ENCODE data around the gene EDA2R.

EDA2R gene, protein sequence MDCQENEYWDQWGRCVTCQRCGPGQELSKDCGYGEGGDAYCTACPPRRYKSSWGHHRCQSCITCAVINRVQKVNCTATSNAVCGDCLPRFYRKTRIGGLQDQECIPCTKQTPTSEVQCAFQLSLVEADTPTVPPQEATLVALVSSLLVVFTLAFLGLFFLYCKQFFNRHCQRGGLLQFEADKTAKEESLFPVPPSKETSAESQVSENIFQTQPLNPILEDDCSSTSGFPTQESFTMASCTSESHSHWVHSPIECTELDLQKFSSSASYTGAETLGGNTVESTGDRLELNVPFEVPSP

DNA sequence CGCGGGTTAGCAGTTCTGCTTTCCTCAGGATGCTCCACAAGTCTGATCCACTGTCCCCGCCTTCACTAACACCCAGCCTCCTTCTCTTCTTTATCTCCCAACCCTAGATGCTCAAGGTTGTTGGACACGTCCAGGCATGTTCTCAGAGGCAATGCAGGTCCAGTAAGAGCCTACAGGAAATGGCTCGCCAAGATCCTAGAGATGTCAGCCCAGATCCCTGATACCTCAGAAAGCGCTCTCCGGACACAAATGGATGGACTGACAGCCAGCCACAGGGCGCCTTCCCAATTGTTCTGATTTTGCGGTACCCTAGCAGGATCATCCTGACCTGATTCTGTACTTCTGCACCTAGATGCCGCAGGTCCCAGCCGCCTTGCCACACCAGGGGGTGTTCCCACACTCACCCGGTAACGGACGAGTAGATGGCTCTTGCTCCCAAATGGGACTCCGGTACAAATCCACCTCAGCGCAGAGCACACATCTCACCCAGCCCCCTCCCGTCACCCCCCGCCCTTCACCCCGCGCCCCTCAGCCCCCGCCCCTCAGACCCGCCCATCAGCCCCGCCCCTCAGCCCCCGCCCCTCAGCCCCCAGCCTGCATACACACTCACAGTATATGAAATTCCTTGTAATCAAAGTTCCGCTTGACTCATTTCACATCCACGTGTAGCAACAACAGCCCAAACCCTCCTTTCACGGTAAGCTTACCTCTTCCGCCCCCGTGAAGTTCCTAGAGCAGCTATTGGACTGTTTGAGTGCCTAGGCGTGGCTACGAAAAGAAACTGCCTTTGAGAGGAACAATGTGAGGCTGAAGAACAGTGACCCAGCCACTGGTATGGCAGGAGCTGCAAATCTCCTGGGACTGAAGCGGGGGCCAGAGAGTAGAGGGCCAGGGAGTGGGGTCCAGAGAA lies at the start of gene EDA2R:
EDA2R (minus strand) TSS at position 488 of the 910 bp plus-strand sequence. CDS start 23,058 bp downstream, outside the sequence.
- DNase-seq (ENCODE audit: low spot score): peak; percentile 67
- in situ Hi-C loops (cut with MboI; ENCODE audit: low pct_unique_long_range_greater_than_20kb, low sequenced_read_pairs, unreplicated experiment): no loop called here
- TF ChIP-seq, protein P1, sequence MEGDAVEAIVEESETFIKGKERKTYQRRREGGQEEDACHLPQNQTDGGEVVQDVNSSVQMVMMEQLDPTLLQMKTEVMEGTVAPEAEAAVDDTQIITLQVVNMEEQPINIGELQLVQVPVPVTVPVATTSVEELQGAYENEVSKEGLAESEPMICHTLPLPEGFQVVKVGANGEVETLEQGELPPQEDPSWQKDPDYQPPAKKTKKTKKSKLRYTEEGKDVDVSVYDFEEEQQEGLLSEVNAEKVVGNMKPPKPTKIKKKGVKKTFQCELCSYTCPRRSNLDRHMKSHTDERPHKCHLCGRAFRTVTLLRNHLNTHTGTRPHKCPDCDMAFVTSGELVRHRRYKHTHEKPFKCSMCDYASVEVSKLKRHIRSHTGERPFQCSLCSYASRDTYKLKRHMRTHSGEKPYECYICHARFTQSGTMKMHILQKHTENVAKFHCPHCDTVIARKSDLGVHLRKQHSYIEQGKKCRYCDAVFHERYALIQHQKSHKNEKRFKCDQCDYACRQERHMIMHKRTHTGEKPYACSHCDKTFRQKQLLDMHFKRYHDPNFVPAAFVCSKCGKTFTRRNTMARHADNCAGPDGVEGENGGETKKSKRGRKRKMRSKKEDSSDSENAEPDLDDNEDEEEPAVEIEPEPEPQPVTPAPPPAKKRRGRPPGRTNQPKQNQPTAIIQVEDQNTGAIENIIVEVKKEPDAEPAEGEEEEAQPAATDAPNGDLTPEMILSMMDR (IDR thresholded peaks at IDR 0.05; ENCODE audit: extremely low read depth, insufficient read depth, missing control alignments): no peak

DNA sequence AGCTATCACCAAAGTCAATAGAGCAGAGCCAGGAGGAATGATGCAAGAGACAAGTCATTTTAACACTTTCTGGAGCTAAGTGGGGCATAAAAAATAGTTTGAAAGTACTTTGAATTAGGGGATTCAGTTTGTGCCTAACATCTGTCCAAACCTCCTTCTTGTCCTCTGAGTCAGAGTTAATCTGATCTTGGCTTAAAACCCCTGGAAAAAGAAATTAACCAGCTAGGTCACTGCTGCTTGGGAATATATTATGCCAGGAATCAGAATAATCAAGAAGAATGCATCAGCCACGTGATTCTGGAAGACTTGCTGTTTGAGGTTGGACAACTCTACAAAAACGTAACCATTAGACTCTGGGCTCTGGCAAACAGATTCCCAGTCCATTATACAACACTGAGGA lies 45.3 kb upstream of the EDA2R start:
- no peak for DNase-seq (ENCODE audit: low spot score)
- in situ Hi-C loops (cut with MboI; ENCODE audit: low pct_unique_long_range_greater_than_20kb, low sequenced_read_pairs, unreplicated experiment): no loop called here
- TF ChIP-seq, protein P1 (IDR thresholded peaks at IDR 0.05; ENCODE audit: extremely low read depth, insufficient read depth, missing control alignments): no peak

DNA sequence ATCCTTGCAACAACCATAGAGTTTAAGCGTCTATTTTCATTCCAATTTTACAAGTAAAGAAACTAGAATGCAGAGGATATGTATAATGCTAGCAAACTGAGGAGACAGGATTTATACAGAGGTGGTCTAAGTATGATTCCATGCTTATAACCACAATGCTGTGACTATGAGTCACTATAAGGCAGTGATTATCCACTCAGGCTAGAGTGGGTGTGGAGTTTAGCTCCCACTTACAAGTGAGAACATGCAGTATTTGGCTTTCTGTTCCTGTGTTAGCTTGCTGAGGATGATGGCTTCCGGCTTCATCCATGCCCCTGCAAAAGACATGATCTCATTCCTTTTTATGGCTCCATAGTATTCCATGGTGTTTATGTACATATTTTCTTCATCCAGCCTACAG lies 41.6 kb upstream of the EDA2R start:
- in situ Hi-C loops (cut with MboI; ENCODE audit: low pct_unique_long_range_greater_than_20kb, low sequenced_read_pairs, unreplicated experiment): no loop called here
- DNase-seq (ENCODE audit: low spot score): no peak
- TF ChIP-seq, protein P1 (IDR thresholded peaks at IDR 0.05; ENCODE audit: extremely low read depth, insufficient read depth, missing control alignments): no peak

DNA sequence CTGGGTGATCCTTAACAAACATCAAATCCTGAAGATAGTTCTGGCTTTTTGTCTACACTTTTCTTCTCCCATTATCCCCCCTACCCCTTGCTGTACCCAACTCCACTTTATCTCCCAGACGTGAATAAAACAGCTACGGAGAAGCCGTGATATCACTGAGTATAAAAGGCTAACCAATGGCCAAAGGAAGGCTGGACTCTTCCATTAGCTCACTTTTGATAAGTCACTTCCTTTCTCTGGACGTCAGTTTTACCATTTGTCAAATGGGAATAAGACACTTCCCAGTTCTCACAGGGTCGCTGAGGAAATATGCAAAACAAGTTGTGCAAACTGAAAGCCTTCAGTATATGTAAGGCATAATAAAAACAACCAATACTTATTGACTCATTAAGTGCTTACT lies 38.6 kb upstream of the EDA2R start:
- TF ChIP-seq, protein P1 (IDR thresholded peaks at IDR 0.05; ENCODE audit: extremely low read depth, insufficient read depth, missing control alignments): no peak
- in situ Hi-C loops (cut with MboI; ENCODE audit: low pct_unique_long_range_greater_than_20kb, low sequenced_read_pairs, unreplicated experiment): no loop called here
- no peak for DNase-seq (ENCODE audit: low spot score)

DNA sequence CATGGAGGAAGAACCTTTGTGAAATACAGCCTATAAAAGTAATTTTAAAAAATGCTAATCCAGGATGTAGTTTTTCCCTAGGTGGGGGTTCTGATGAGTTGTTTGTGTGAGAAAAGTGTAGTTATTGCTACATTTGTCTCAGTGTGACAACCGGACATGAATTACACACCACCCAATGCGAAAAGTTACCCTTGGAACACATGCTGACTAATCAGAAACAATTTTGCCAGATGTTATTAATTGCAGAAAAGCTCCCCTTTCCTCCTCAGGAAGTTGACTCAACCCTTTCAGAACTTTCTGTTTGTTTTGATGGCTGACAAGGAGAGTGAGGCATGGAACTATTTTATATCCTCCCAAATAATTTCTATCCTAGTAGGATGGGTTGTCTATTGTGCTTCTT lies 38.1 kb upstream of the EDA2R start:
- DNase-seq (ENCODE audit: low spot score): no peak
- in situ Hi-C loops (cut with MboI; ENCODE audit: low pct_unique_long_range_greater_than_20kb, low sequenced_read_pairs, unreplicated experiment): no loop called here
- TF ChIP-seq, protein P1 (IDR thresholded peaks at IDR 0.05; ENCODE audit: extremely low read depth, insufficient read depth, missing control alignments): no peak

DNA sequence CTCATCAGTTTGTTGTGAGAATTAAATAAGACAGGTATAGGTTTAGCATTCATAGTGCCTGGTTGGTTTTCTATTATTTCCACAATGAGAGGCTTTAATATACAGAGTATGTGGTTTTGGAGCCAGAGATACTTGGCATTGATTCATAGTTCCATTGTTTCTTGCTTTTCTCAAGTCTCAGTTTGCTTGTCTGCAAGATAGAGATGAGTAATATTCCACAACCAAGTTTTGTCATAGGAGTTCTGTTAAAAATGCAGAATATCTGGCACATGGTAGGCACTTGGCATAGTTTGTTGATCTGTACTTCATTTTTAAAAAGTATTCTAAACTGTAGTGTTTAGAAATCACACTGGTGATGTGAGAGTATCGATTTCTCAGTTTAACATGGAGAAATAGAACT lies 37.5 kb upstream of the EDA2R start:
- in situ Hi-C loops (cut with MboI; ENCODE audit: low pct_unique_long_range_greater_than_20kb, low sequenced_read_pairs, unreplicated experiment): no loop called here
- TF ChIP-seq, protein P1 (IDR thresholded peaks at IDR 0.05; ENCODE audit: extremely low read depth, insufficient read depth, missing control alignments): no peak
- DNase-seq (ENCODE audit: low spot score): no peak

Measured in GM13977 (cell line).